SK-N-SH treated with all-trans-retinoic acid at 6 μM for 48 hours (cell line): ENCODE measurements around the gene PHF23.
A peak's percentile ranks its signal among the peaks of the same experiment; 100 is the strongest.
"Not testable (repeated sequence)": the region's sequence is repeated elsewhere in the genome, so short reads cannot be mapped to it uniquely, and the experiment has no call there.

ENCODE experiments used
- ATAC-seq: fragments of 200-7000 bp; cut with Tn5 transposase; 3 replicates; pipeline ENCODE4 v1.9.1; 2020; ENCODE audit warnings: mild to moderate bottlenecking, moderate library complexity
- ARNTL ChIP-seq: fragments of 450-650 bp; formaldehyde crosslinking; IDR thresholded peaks from 2 replicates; pipeline ENCODE4 v1.5.0; 2020; ENCODE audit warnings: low read depth, mild to moderate bottlenecking, moderate library complexity, borderline replicate concordance
- CREB5 ChIP-seq: fragments of 250-450 bp; sonication (Bioruptor Pico); IDR thresholded peaks from 2 replicates; pipeline ENCODE4 v1.5.1; 2020; ENCODE audit warnings: low read depth, mild to moderate bottlenecking, moderate library complexity
- CSDC2 ChIP-seq: fragments of 250-450 bp; sonication (Bioruptor Pico); IDR thresholded peaks from 2 replicates; pipeline ENCODE4 v1.5.0; 2020; ENCODE audit warnings: mild to moderate bottlenecking, moderate library complexity
- CSRNP3 ChIP-seq: fragments of 250-450 bp; sonication (Bioruptor Pico); IDR thresholded peaks from 2 replicates; pipeline ENCODE4 v1.5.1; 2021; ENCODE audit warnings: mild to moderate bottlenecking, moderate library complexity
- ESRRG ChIP-seq: fragments of 250-450 bp; sonication (Bioruptor Pico); IDR thresholded peaks from 2 replicates; pipeline ENCODE4 v1.6.1; 2021; ENCODE audit warnings: mild to moderate bottlenecking
- GLIS3 ChIP-seq: fragments of 250-450 bp; sonication (Bioruptor Pico); IDR thresholded peaks from 2 replicates; pipeline ENCODE4 v1.5.0; 2020; ENCODE audit warnings: mild to moderate bottlenecking, moderate library complexity
- OSR1 ChIP-seq: fragments of 250-450 bp; sonication (Bioruptor Pico); IDR thresholded peaks from 2 replicates; pipeline ENCODE4 v1.8.0; 2022; ENCODE audit warnings: moderate library complexity, mild to moderate bottlenecking, inconsistent platforms
- POU6F1 ChIP-seq: fragments of 250-450 bp; sonication (Bioruptor Pico); IDR thresholded peaks from 2 replicates; pipeline ENCODE4 v1.8.0; 2021; ENCODE audit warnings: low read depth, mild to moderate bottlenecking, moderate library complexity, borderline replicate concordance
- PPARA ChIP-seq: fragments of 250-450 bp; sonication (Bioruptor Pico); IDR thresholded peaks from 2 replicates; pipeline ENCODE4 v1.5.0; 2020; ENCODE audit warnings: mild to moderate bottlenecking, borderline replicate concordance
- RARB ChIP-seq: fragments of 250-450 bp; sonication (Bioruptor Pico); IDR thresholded peaks from 2 replicates; pipeline ENCODE4 v1.8.0; 2021; ENCODE audit warnings: mild to moderate bottlenecking, moderate library complexity
- SNAI2 ChIP-seq: fragments of 250-450 bp; sonication (Bioruptor Pico); IDR thresholded peaks from 2 replicates; pipeline ENCODE4 v1.5.0; 2020; ENCODE audit warnings: mild to moderate bottlenecking, moderate library complexity
- TCF4 ChIP-seq: fragments of 250-450 bp; sonication (Bioruptor Pico); IDR thresholded peaks from 2 replicates; pipeline ENCODE4 v1.8.0; 2021; ENCODE audit warnings: mild to moderate bottlenecking, moderate library complexity, borderline replicate concordance
- TOX ChIP-seq: fragments of 250-450 bp; sonication (Bioruptor Pico); IDR thresholded peaks from 2 replicates; pipeline ENCODE4 v1.8.0; 2021; ENCODE audit warnings: mild to moderate bottlenecking, moderate library complexity, borderline replicate concordance
- ZC3H10 ChIP-seq: fragments of 250-450 bp; sonication (Bioruptor Pico); IDR thresholded peaks from 2 replicates; pipeline ENCODE4 v1.5.1; 2021; ENCODE audit warnings: mild to moderate bottlenecking, moderate library complexity
- ZFP3 ChIP-seq: fragments of 250-450 bp; sonication (Bioruptor Pico); IDR thresholded peaks from 2 replicates; pipeline ENCODE4 v1.5.0; 2020; ENCODE audit warnings: mild to moderate bottlenecking, moderate library complexity
- ZNF70 ChIP-seq: fragments of 450-650 bp; formaldehyde crosslinking; IDR thresholded peaks from 2 replicates; pipeline ENCODE4 v1.5.0; 2020; ENCODE audit warnings: mild to moderate bottlenecking, moderate library complexity
- ZNF8 ChIP-seq: fragments of 450-650 bp; formaldehyde crosslinking; IDR thresholded peaks from 2 replicates; pipeline ENCODE4 v1.5.0; 2020; ENCODE audit warnings: mild to moderate bottlenecking, moderate library complexity
- TF ChIP-seq, protein P1 (sequence below): fragments of 250-450 bp; sonication (Bioruptor Pico); IDR thresholded peaks from 2 replicates; pipeline ENCODE4 v1.8.0; 2020; ENCODE audit warnings: mild to moderate bottlenecking, moderate library complexity, borderline replicate concordance

Gene PHF23

DNA sequence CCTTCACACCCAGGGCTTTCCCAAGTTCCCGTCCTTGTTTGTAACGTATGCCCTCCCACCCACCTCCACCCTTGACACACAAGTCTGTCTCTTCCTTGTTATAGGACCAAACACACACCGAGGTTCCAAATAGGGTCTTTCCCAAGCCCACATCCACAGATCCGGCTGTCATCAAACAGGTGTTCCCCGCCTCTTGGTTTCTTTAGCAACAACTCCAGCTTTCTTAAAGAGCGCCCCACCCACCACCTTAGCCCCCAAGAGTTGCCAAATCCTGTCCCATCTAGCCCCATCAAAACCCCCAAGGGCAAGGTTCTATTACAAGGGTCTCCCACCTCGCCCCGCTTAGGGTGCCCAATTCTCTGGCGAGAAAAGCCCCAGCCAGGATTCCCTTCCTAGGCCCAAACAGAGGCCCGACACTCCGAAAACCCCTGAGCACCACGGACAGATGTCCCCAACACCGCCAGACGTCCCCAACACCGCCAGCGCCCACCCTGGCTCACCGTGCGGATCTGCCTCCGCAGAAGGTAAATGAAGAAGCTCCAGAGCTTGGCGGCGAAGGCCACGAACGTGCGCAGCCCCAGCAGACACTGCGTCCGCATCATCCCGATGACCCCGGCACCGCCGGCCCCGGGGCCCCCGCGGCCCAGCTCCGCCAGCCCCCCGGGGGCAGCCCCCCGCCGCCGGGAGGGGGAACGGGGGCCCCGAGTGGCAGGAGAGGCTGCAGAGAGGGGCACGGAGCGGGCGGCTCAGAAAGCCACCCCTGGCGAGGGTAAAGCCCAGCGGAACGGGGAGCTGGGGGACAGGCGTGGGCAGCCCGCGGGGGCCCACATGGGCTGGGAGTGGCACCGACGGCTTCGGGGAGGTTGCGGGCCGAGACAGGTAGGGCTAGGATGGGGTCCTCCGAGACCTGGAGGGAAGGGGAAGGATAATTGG is 11.7 kb upstream of the PHF23 start:
- TF ChIP-seq ESRRG (CRISPR knock-in tag), result no peak
- ATAC-seq, result peak; percentile 23

GRCh38 chr17:7249830-7250229 is 10.6 kb upstream of the PHF23 start:
- ATAC-seq, result no peak
- TF ChIP-seq ESRRG (CRISPR knock-in tag), result no peak
- TF ChIP-seq ARNTL (CRISPR knock-in tag), result no peak
- no peak for TF ChIP-seq ZFP3 (CRISPR knock-in tag)
- TF ChIP-seq, protein P1, sequence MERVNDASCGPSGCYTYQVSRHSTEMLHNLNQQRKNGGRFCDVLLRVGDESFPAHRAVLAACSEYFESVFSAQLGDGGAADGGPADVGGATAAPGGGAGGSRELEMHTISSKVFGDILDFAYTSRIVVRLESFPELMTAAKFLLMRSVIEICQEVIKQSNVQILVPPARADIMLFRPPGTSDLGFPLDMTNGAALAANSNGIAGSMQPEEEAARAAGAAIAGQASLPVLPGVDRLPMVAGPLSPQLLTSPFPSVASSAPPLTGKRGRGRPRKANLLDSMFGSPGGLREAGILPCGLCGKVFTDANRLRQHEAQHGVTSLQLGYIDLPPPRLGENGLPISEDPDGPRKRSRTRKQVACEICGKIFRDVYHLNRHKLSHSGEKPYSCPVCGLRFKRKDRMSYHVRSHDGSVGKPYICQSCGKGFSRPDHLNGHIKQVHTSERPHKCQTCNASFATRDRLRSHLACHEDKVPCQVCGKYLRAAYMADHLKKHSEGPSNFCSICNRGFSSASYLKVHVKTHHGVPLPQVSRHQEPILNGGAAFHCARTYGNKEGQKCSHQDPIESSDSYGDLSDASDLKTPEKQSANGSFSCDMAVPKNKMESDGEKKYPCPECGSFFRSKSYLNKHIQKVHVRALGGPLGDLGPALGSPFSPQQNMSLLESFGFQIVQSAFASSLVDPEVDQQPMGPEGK (CRISPR knock-in tag), result no peak
- TF ChIP-seq TCF4 (CRISPR knock-in tag), result no peak

GRCh38 chr17:7249214-7249613 is 10.0 kb upstream of the PHF23 start:
- ATAC-seq, result no peak
- TF ChIP-seq ZNF70 (CRISPR knock-in tag), result no peak
- TF ChIP-seq, all 23 proteins: peak for 0

- ATAC-seq, result no peak
- no peak for TF ChIP-seq TOX (CRISPR knock-in tag)
- TF ChIP-seq ZNF70 (CRISPR knock-in tag), result no peak
Observed at GRCh38 chr17:7248796-7249195, 9.5 kb upstream of the PHF23 start.

DNA sequence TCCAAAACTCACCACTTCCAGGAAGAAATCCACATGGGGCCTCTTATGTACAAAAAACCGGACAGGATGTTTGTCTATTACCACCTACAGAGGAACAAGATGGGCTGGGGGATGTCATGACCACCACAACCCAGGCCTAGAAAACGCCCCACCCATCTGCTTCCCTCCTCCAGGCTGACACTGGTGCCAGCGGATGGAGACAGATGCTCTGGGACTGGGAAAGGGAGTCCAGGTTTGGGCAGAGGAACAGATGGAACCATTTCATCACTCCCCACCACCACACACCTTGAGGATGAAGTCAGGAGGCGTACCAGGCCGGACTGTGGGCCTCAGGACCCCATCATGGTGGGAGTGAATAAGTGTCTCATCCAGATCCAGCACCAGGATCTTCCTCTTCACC is 7.5 kb upstream of the PHF23 start:
- no peak for ATAC-seq
- TF ChIP-seq TOX (CRISPR knock-in tag), result no peak
- no peak for TF ChIP-seq SNAI2 (CRISPR knock-in tag)
- TF ChIP-seq CREB5 (CRISPR knock-in tag), result no peak
- no peak for TF ChIP-seq POU6F1 (CRISPR knock-in tag)
- TF ChIP-seq ESRRG (CRISPR knock-in tag), result no peak
- no peak for TF ChIP-seq OSR1 (CRISPR knock-in tag)
- TF ChIP-seq RARB, result no peak
- TF ChIP-seq ZNF8 (CRISPR knock-in tag), result no peak
- TF ChIP-seq GLIS3 (CRISPR knock-in tag), result no peak
- TF ChIP-seq ZC3H10 (CRISPR knock-in tag), result no peak
- no peak for TF ChIP-seq TCF4 (CRISPR knock-in tag)

DNA sequence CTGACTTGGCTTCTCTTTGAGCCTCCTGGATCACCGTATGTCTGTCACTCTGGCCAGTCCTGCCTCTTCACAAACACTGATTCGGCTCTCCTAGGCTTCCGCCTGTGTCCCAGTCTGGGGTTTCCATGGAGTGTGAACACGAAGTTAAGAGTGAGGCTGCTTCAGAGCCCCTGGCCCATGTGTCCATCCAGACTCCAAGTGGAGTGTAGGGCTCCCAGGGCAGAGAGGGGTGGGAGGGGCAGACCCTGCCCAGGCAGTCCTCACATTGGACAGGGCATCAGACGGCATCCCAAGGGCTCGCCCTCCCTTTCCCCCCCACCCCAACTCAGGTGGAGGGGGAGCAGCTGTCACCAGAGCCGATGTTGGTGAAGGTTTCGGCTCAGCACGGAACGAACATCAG is 4.6 kb upstream of the PHF23 start:
- not testable (repeated sequence) for ATAC-seq

DNA sequence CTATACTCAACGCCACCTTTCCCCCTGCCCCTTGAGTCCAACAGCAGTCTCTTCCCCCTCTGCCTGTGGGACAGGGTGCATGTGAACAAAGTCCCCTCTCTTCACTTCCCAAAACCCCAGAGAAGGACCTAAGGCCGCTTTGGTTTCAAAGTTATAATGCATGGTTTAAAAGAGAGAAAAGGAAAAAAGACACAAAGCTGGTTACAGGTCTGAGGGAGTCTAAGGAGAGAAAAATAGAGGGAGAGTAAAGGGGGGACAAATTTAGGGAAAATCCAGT is 4.1 kb upstream of the PHF23 start:
- no peak for ATAC-seq
- TF ChIP-seq OSR1 (CRISPR knock-in tag) (no peak), CREB5 (CRISPR knock-in tag) (no peak), ZNF8 (CRISPR knock-in tag) (no peak), CSDC2 (CRISPR knock-in tag) (no peak), TOX (CRISPR knock-in tag) (no peak), SNAI2 (CRISPR knock-in tag) (no peak), GLIS3 (CRISPR knock-in tag) (no peak), PPARA (CRISPR knock-in tag) (no peak), ESRRG (CRISPR knock-in tag) (no peak), CSRNP3 (CRISPR knock-in tag) (no peak)
